Measurements from ENCODE around the gene OSBP2.

- TF ChIP-seq GATA3 (IDR thresholded peaks at IDR 0.05; ENCODE audit: low read depth, low read length) (no peak), GATA2 (IDR thresholded peaks at IDR 0.05; ENCODE audit: low read depth, low read length) (no peak)
Observed at GRCh38 chr22:30921108-30921507, 226.4 kb downstream of the OSBP2 start.
